ENCODE data around the gene BUB3. TPM values are rescaled to one million over a fixed set of nuclear protein-coding genes. Genes with fewer than 3 reads are reported as not detected.

BUB3 gene
- total and polyA plus RNA-seq, 2 of the 13 experiments (the other 11 are each of a cell fraction or from before 2014, with no cell fraction given), result 174 to 188 TPM

DNA sequence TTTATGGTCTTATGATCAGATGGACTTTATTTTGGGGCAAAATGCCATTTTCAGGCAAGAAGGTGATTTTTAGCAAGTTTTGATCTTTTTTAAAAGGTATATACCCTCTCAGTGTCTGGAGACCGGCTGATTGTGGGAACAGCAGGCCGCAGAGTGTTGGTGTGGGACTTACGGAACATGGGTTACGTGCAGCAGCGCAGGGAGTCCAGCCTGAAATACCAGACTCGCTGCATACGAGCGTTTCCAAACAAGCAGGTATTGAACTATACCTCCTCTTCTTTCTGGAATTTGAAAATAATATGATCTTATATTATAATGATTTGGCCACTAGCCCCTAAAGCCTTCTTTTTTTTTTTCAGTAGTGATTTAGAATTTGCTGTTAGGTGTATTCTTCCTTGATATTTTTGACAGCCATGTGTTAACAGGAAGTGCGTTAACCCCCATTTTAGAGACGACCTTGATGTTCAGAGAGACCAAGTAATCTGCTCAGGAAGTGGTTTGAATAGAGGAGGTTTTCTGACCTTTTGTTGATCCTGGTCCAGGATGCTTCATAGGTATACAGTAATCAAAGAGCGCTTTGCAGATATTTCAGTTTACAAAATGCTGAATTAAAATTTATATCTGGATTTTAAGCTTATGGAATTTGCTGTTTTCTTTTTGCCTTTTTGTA is 6.2 kb downstream of the BUB3 start:
- no peak overlapping the region for H3K4me3 ChIP-seq (replicated peaks in 1 of 3; ENCODE audit: insufficient read depth in 1 of 3, low read depth in 2 of 3, low read length in 3 of 3)
- WGBS (ENCODE audit: low lambda C conversion rate), result 92% methylated on average over 11 of the region's 11 CpGs
- FAIRE-seq, result no peak
- H3K4me2 ChIP-seq (ENCODE audit: low read depth, low read length), result no peak overlapping the region
- no peaks in the 10 kb centered on the region for H3K9me3 ChIP-seq (ENCODE audit: low read length)
- H3K27me3 ChIP-seq (ENCODE audit: control insufficient read depth in 1 of 2, insufficient read depth in 2 of 2, low read length in 2 of 2), result no peaks in the 10 kb centered on the region
- in situ Hi-C loops (cut with HindIII; ENCODE audit: extremely low pct_ligation_motif_present, low pct_unique_long_range_greater_than_20kb) (no loop called here), intact Hi-C loops (cut with micrococcal nuclease; ENCODE audit: unreplicated experiment) (no loop called here)
- H3K79me2 ChIP-seq (ENCODE audit: insufficient read depth, low read length), result peaks cover 56% of the 10 kb centered on the region
- DNase-seq (ENCODE audit: low spot score), result no peak
- ChIA-PET CTCF (ENCODE audit: low intra/inter-chr PET ratio, low total read pairs) (no interaction called here), POLR2A (interaction anchor here (0.7 kb wide), 1 partner anchor 15 kb away, joined by 3 read pairs; no protein-coding TSS in a partner anchor)
- no peak overlapping the region for H2AFZ ChIP-seq (ENCODE audit: low read length)
- peaks cover 22% of the 10 kb centered on the region for H4K20me1 ChIP-seq (ENCODE audit: insufficient read depth, low read length)
- no peak overlapping the region for H3K9ac ChIP-seq (ENCODE audit: insufficient read depth, low read depth, low read length)
- H3K27ac ChIP-seq (ENCODE audit: extremely low read length, insufficient read depth, low read length), result no peak overlapping the region
- no peak for TF ChIP-seq CBX2 (IDR thresholded peaks at IDR 0.05; ENCODE audit: low read depth, low read length)
- no peak for TF ChIP-seq CBX2 (CRISPR knock-in tag; IDR thresholded peaks at IDR 0.05; ENCODE audit: low read depth)
- no peak for TF ChIP-seq ZNF766 (CRISPR knock-in tag; IDR thresholded peaks at IDR 0.05; ENCODE audit: borderline replicate concordance)
- TF ChIP-seq ZSCAN30 (CRISPR knock-in tag; IDR thresholded peaks at IDR 0.05), result no peak
- TF ChIP-seq, protein P1, sequence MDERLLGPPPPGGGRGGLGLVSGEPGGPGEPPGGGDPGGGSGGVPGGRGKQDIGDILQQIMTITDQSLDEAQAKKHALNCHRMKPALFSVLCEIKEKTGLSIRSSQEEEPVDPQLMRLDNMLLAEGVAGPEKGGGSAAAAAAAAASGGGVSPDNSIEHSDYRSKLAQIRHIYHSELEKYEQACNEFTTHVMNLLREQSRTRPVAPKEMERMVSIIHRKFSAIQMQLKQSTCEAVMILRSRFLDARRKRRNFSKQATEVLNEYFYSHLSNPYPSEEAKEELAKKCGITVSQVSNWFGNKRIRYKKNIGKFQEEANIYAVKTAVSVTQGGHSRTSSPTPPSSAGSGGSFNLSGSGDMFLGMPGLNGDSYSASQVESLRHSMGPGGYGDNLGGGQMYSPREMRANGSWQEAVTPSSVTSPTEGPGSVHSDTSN (CRISPR knock-in tag; IDR thresholded peaks at IDR 0.05), result no peak
- no peak for TF ChIP-seq REPIN1 (CRISPR knock-in tag; IDR thresholded peaks at IDR 0.05; ENCODE audit: borderline replicate concordance, low read depth)
- TF ChIP-seq ZNF567 (CRISPR knock-in tag; IDR thresholded peaks at IDR 0.05; ENCODE audit: borderline replicate concordance), result no peak
- TF ChIP-seq ZNF207 (IDR thresholded peaks at IDR 0.05; ENCODE audit: borderline replicate concordance), result no peak
- ATAC-seq, result no peak
- H3K36me3 ChIP-seq (replicated peaks in 1 of 2; ENCODE audit: control insufficient read depth in 1 of 2, insufficient read depth in 2 of 2, low read length in 2 of 2), result peaks cover 20 to 58% of the 10 kb centered on the region in 2 experiments
- H3K4me1 ChIP-seq (ENCODE audit: insufficient read depth, low read length), result peaks cover 57% of the 10 kb centered on the region
- BruUV-seq (replicated peaks), result no TSS peak

All from HepG2 (cell line).